Naive thymus-derived CD4-positive, alpha-beta T cell (primary cell): ENCODE measurements around the gene RNASEL. TPM values are rescaled to one million over a fixed set of nuclear protein-coding genes. Genes with fewer than 3 reads are reported as not detected.

Experiments
- ATAC-seq: fragments of 150-1000 bp; cut with Tn5 transposase; 2 replicates; pipeline ENCODE4 v1.10.0; 2021; ENCODE audit warnings: mild to moderate bottlenecking, moderate library complexity
- CTCF ChIA-PET: fragments of 350-600 bp; sonication (Branson Sonifier 250); formaldehyde crosslinking; loops from one replicate; lab custom pipeline; 2021; ENCODE audit warnings: antibody characterized with exemption; lab: Charles Lee
- POLR2A ChIA-PET: fragments of 350-600 bp; sonication (Branson Sonifier 250); formaldehyde crosslinking; loops from one replicate; lab custom pipeline; 2021; ENCODE audit warnings: antibody characterized with exemption, inconsistent platforms; lab: Charles Lee
- DNase-seq, 9 donors: peaks; one replicate each; pipeline versions ENCODE4 v3.0.0 to v3.0.0-alpha.2; 2020 to 2022; ENCODE audit warnings: mixed read lengths in 1 of 9
- H3K27ac ChIP-seq: one replicate; pipeline ENCODE4 v1.7.0; 2013; ENCODE audit warnings: mild to moderate bottlenecking, low read depth, low read length, moderate library complexity
- H3K27me3 ChIP-seq, 2 donors: one replicate each; pipeline ENCODE4 v1.7.0; 2013; ENCODE audit warnings: low read length in 2 of 2, mild to moderate bottlenecking in 2 of 2, moderate library complexity in 2 of 2; ENCODE audit not compliant: control insufficient read depth in 2 of 2, insufficient read depth in 2 of 2
- H3K36me3 ChIP-seq, 3 experiments: 1 replicate in 2 of 3; 2 replicates in 1 of 3; pipeline ENCODE4 v1.7.0; 2013; ENCODE audit warnings: low read length in 3 of 3, mild to moderate bottlenecking in 3 of 3, moderate library complexity in 1 of 3; ENCODE audit not compliant: insufficient read depth in 3 of 3, control insufficient read depth in 2 of 3
- H3K4me1 ChIP-seq, 2 donors: one replicate each; pipeline ENCODE4 v1.7.0; 2013; ENCODE audit warnings: low read length in 2 of 2, mild to moderate bottlenecking in 2 of 2, moderate library complexity in 1 of 2; ENCODE audit not compliant: control insufficient read depth in 2 of 2, insufficient read depth in 2 of 2
- H3K4me3 ChIP-seq: 2 replicates; pipeline ENCODE4 v1.7.0; 2013; ENCODE audit warnings: mild to moderate bottlenecking, low read length
- H3K9me3 ChIP-seq, 3 experiments: 1 replicate in 2 of 3; 2 replicates in 1 of 3; pipeline ENCODE4 v1.7.0; 2013; ENCODE audit warnings: low read length in 3 of 3; ENCODE audit not compliant: control insufficient read depth in 2 of 3
- H3K27ac Mint-ChIP-seq, 9 donors: one replicate each; pipeline ENCODE4 v1.8.0; 2020 to 2022; ENCODE audit warnings: mixed read lengths in 9 of 9, mild to moderate bottlenecking in 8 of 9, moderate library complexity in 5 of 9, inconsistent platforms in 2 of 9
- H3K27me3 Mint-ChIP-seq, 5 donors: one replicate each; pipeline ENCODE4 v1.8.0; 2021 to 2022; ENCODE audit warnings: mixed read lengths in 5 of 5, mild to moderate bottlenecking in 1 of 5
- H3K36me3 Mint-ChIP-seq, 5 donors: one replicate each; pipeline ENCODE4 v1.8.0; 2020 to 2022; ENCODE audit warnings: mixed read lengths in 5 of 5, mild to moderate bottlenecking in 3 of 5, inconsistent platforms in 1 of 5
- H3K4me1 Mint-ChIP-seq, 7 donors: one replicate each; pipeline ENCODE4 v1.8.0; 2020 to 2022; ENCODE audit warnings: mixed read lengths in 7 of 7, mild to moderate bottlenecking in 3 of 7, inconsistent platforms in 1 of 7
- H3K4me3 Mint-ChIP-seq, 10 donors: one replicate each; pipeline ENCODE4 v1.8.0; 2020 to 2022; ENCODE audit warnings: mild to moderate bottlenecking in 10 of 10, mixed read lengths in 10 of 10, moderate library complexity in 6 of 10, inconsistent platforms in 2 of 10
- H3K9me3 Mint-ChIP-seq, 11 donors: one replicate each; pipeline ENCODE4 v1.8.0; 2020 to 2022; ENCODE audit warnings: mixed read lengths in 11 of 11, mild to moderate bottlenecking in 4 of 11, inconsistent platforms in 1 of 11, moderate library complexity in 1 of 11
- intact Hi-C, 2 donors: fragments of 100-400 bp; cut with micrococcal nuclease; formaldehyde crosslinking; loops; one replicate each; pipeline ENCODE4 v1.15.1; 2023
- polyA plus RNA-seq, 2 donors: library from polyadenylated mRNA; unstranded; fragments of 300-500 nt; fragmentation: Illumina TruSeq; gene quantifications; one replicate each; pipeline ENCODE4 v1.2.3, GENCODE V29; 2021
- total RNA-seq, 6 experiments: library from RNA in 5 of 6; stranded (reverse) in 5 of 6; gene quantifications; 1 replicate in 5 of 6; 2 replicates in 1 of 6; pipeline ENCODE4 v1.2.3 and lab custom pipeline; 2021 to 2026

The RNASEL gene
- total and polyA plus RNA-seq, 7 experiments from 2014 or later: 5.7 to 34.9 (median 12.1) TPM

DNA sequence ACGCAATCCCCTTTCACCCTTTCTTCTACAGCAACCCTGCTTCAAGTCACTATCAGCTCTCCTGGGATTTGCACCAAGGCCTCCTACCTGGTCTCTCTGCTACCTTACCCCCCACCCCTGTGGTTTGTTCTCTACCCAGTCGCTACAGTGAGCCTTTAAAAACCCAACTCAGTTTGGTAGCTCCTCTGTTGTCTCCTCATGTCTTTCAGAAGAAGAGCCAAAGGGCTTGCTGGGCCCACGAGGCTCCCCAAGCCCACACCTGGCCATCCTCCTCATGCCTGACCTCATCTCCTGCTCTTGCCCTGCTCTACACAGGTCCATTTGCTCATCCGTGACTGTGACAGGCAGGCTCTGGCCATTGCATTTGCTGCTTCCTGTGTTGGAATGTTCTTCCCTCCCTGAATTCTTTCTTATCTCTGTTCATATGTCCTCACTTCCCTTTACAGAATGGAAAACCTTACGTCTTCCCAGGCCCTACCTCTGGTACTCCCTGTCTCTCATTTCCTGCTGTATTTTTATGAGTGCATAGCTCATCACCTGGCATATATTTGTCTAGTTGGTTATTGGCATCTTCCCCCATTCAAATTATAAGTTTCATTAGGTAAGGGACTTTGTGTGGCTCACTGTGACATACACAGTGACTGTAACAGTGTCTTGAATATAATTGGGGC is 11.8 kb upstream of the RNASEL start:
- POLR2A ChIA-PET: interaction anchor here (0.7 to 3.4 kb wide), 7 partner anchors 12 to 211 kb away, joined by 3 to 11 read pairs (median 3); partner anchors contain the start of gene RNASEL
- peaks cover 13 to 26% of the 10 kb centered on the region in 2 donors for H3K4me1 ChIP-seq
- ATAC-seq (no peak), DNase-seq (no peak)
- no peaks in the 10 kb centered on the region for H3K9me3 Mint-ChIP-seq
- H3K36me3 ChIP-seq: no peaks in the 10 kb centered on the region
- no peak overlapping the region for H3K27ac ChIP-seq
- intact Hi-C loops: loop anchor here (1.0 to 10.0 kb wide), 12 partner anchors 76 to 1496 kb away; partner anchors contain the start of genes GLUL (in 2 of the 2), DHX9 (in 1 of the 2) and SMG7 (in 1 of the 2)
- H3K4me1 Mint-ChIP-seq: peaks cover 0 to 20% (median 15%) of the 10 kb centered on the region in 7 donors
- no peak overlapping the region for H3K27ac Mint-ChIP-seq
- H3K9me3 ChIP-seq: no peaks in the 10 kb centered on the region
- peaks cover 0 to 13% (median 0%) of the 10 kb centered on the region in 5 donors for H3K36me3 Mint-ChIP-seq
- H3K27me3 ChIP-seq: no peaks in the 10 kb centered on the region
- H3K27me3 Mint-ChIP-seq: peaks cover 0 to 3% (median 0%) of the 10 kb centered on the region in 5 donors
- no peak overlapping the region for H3K4me3 Mint-ChIP-seq
- no peak overlapping the region for H3K4me3 ChIP-seq
- CTCF ChIA-PET: interaction anchor here (0.7 to 18.0 kb wide), 10 partner anchors 12 to 516 kb away, joined by 3 to 403 read pairs (median 6); partner anchors contain the start of genes NPL and RNASEL

GRCh38 chr1:182600036-182600713 is 11.1 kb upstream of the RNASEL start:
- no peaks in the 10 kb centered on the region for H3K27me3 ChIP-seq
- peak overlapping the region in 1 of 9 donors; percentile 32 for H3K27ac Mint-ChIP-seq
- H3K27me3 Mint-ChIP-seq: peaks cover 0 to 3% (median 0%) of the 10 kb centered on the region in 5 donors
- peaks cover 13 to 26% of the 10 kb centered on the region in 2 donors for H3K4me1 ChIP-seq
- H3K9me3 ChIP-seq: no peaks in the 10 kb centered on the region
- H3K9me3 Mint-ChIP-seq: no peaks in the 10 kb centered on the region
- POLR2A ChIA-PET: interaction anchor here (1.0 to 3.4 kb wide), 3 partner anchors 12 to 210 kb away, joined by 3 to 11 read pairs (median 4); partner anchors contain the start of gene RNASEL
- no peaks in the 10 kb centered on the region for H3K36me3 ChIP-seq
- no peak overlapping the region for H3K4me3 Mint-ChIP-seq
- peaks cover 0 to 20% (median 15%) of the 10 kb centered on the region in 7 donors for H3K4me1 Mint-ChIP-seq
- DNase-seq: no peak
- intact Hi-C loops: loop anchor here (5.0 to 10.0 kb wide), 9 partner anchors 77 to 1495 kb away; partner anchors contain the start of genes GLUL (in 2 of the 2) and SMG7 (in 1 of the 2)
- H3K4me3 ChIP-seq: no peak overlapping the region
- CTCF ChIA-PET: interaction anchor here (0.9 to 18.0 kb wide), 6 partner anchors 12 to 515 kb away, joined by 3 to 403 read pairs (median 16); partner anchors contain the start of genes NPL and RNASEL
- ATAC-seq: no peak
- peaks cover 0 to 13% (median 0%) of the 10 kb centered on the region in 5 donors for H3K36me3 Mint-ChIP-seq
- H3K27ac ChIP-seq: no peak overlapping the region

DNA sequence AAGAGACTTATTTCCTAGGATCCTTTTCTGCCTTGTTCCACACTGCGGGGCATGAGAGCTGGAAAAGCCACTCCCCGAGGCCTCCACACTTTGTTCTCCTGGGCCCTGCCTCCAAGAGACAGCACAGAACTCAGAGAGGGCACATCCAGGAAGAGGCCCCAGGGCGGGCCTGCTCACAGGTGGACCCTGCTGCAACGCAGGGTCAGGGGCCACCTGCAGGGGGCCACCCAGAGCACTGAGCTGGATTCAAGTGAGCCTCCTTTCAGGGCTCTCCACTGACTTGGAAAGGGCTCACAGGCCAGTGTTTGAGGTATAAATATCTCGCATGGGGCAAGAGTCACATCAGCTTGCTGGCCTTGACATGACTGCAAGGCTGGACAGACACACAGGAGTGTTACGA is 10.3 kb upstream of the RNASEL start:
- CTCF ChIA-PET: interaction anchor here (0.5 to 18.0 kb wide), 6 partner anchors 11 to 515 kb away, joined by 3 to 403 read pairs (median 16); partner anchors contain the start of genes NPL and RNASEL
- DNase-seq: no peak
- H3K4me1 Mint-ChIP-seq: peaks cover 0 to 15% (median 12%) of the 10 kb centered on the region in 7 donors
- peaks cover 0 to 13% (median 0%) of the 10 kb centered on the region in 5 donors for H3K36me3 Mint-ChIP-seq
- no peak overlapping the region for H3K4me3 ChIP-seq
- H3K27me3 Mint-ChIP-seq: peaks cover 0 to 5% (median 0%) of the 10 kb centered on the region in 5 donors
- no peaks in the 10 kb centered on the region for H3K36me3 ChIP-seq
- H3K27me3 ChIP-seq: no peaks in the 10 kb centered on the region
- H3K27ac ChIP-seq: no peak overlapping the region
- H3K9me3 Mint-ChIP-seq: no peaks in the 10 kb centered on the region
- H3K4me3 Mint-ChIP-seq: no peak overlapping the region
- no peaks in the 10 kb centered on the region for H3K9me3 ChIP-seq
- H3K27ac Mint-ChIP-seq: no peak overlapping the region
- POLR2A ChIA-PET: interaction anchor here (1.3 to 3.4 kb wide), 3 partner anchors 183 to 188 kb away, joined by 3 to 11 read pairs (median 4); no protein-coding TSS in a partner anchor
- ATAC-seq: no peak
- H3K4me1 ChIP-seq: peaks cover 6 to 19% of the 10 kb centered on the region in 2 donors
- intact Hi-C loops: no loop called here

GRCh38 chr1:182598296-182598695 is 9.2 kb upstream of the RNASEL start:
- intact Hi-C loops: no loop called here
- Histone ChIP-seq H3K4me3 (no peak overlapping the region), H3K27ac (no peak overlapping the region), H3K36me3 (no peaks in the 10 kb centered on the region), H3K4me1 (peaks cover 0 to 11% of the 10 kb centered on the region in 2 donors), H3K9me3 (no peaks in the 10 kb centered on the region), H3K27me3 (no peaks in the 10 kb centered on the region)
- Mint-ChIP-seq H3K27me3 (peaks cover 0 to 14% (median 0%) of the 10 kb centered on the region in 5 donors), H3K36me3 (peaks cover 0 to 13% (median 0%) of the 10 kb centered on the region in 5 donors), H3K9me3 (no peaks in the 10 kb centered on the region), H3K4me3 (no peak overlapping the region), H3K4me1 (peaks cover 0 to 11% (median 4%) of the 10 kb centered on the region in 7 donors), H3K27ac (no peak overlapping the region)
- ChIA-PET POLR2A (interaction anchor here (1.3 to 3.4 kb wide), 3 partner anchors 184 to 189 kb away, joined by 3 to 11 read pairs (median 4); no protein-coding TSS in a partner anchor), CTCF (interaction anchor here (0.5 to 18.0 kb wide), 5 partner anchors 10 to 513 kb away, joined by 3 to 403 read pairs (median 25); partner anchors contain the start of genes NPL and RNASEL)
- no peak for ATAC-seq
- DNase-seq: no peak

- ChIA-PET CTCF (interaction anchor here (1.6 to 18.0 kb wide), 3 partner anchors 10 to 510 kb away, joined by 3 to 403 read pairs (median 26); partner anchors contain the start of gene NPL), POLR2A (interaction anchor here (1.1 to 3.0 kb wide), 3 partner anchors 9 to 187 kb away, joined by 3 to 7 read pairs (median 4); no protein-coding TSS in a partner anchor)
- Histone ChIP-seq H3K36me3 (no peaks in the 10 kb centered on the region), H3K4me1 (peaks cover 0 to 4% of the 10 kb centered on the region in 2 donors), H3K27ac (no peak overlapping the region), H3K4me3 (no peak overlapping the region), H3K27me3 (no peaks in the 10 kb centered on the region), H3K9me3 (no peaks in the 10 kb centered on the region)
- Mint-ChIP-seq H3K4me1 (peaks cover 0 to 11% (median 0%) of the 10 kb centered on the region in 7 donors), H3K4me3 (no peak overlapping the region), H3K9me3 (peaks cover 0 to under 1% (median 0%) of the 10 kb centered on the region in 11 donors), H3K27ac (peak overlapping the region in 1 of 9 donors; percentile 4), H3K27me3 (peaks cover 0 to 16% (median 0%) of the 10 kb centered on the region in 5 donors), H3K36me3 (peaks cover 0 to 10% (median 0%) of the 10 kb centered on the region in 5 donors)
- intact Hi-C loops: no loop called here
- DNase-seq (no peak), ATAC-seq (no peak)
Observed at GRCh38 chr1:182596934-182597333, 7.9 kb upstream of the RNASEL start.
